GM19023 (cell line): ENCODE results near the gene MATN1.

ENCODE experiments used
- ATAC-seq: cut with Tn5 transposase; IDR thresholded peaks from one replicate; pipeline ENCODE4 v1.9.1; 2021; ENCODE audit warnings: mild to moderate bottlenecking, moderate library complexity; ENCODE audit not compliant: unreplicated experiment

Gene MATN1

GRCh38 chr1:30684881-30685795 lies 38.2 kb downstream of the MATN1 start:
- no peak for ATAC-seq

GRCh38 chr1:30684259-30684658 lies 39.1 kb downstream of the MATN1 start:
- no peak for ATAC-seq

GRCh38 chr1:30683699-30684098 lies 39.7 kb downstream of the MATN1 start:
- ATAC-seq = no peak

- ATAC-seq = no peak
Measured at GRCh38 chr1:30682396-30683275, 40.7 kb downstream of the MATN1 start.

GRCh38 chr1:30681782-30682181 lies 41.6 kb downstream of the MATN1 start:
- no peak for ATAC-seq

- ATAC-seq = no peak
Measured at GRCh38 chr1:30680879-30681278, 42.5 kb downstream of the MATN1 start.

- ATAC-seq = no peak
Measured at GRCh38 chr1:30680429-30680828, 43.0 kb downstream of the MATN1 start.

GRCh38 chr1:30679976-30680305 lies 43.4 kb downstream of the MATN1 start:
- no peak for ATAC-seq

GRCh38 chr1:30679201-30679975 lies 44.0 kb downstream of the MATN1 start:
- ATAC-seq = no peak

- ATAC-seq = no peak
Measured at GRCh38 chr1:30678209-30678608, 45.2 kb downstream of the MATN1 start.

- ATAC-seq = no peak
Measured at GRCh38 chr1:30677471-30677870, 45.9 kb downstream of the MATN1 start.

- no peak for ATAC-seq
Measured at GRCh38 chr1:30675761-30676160, 47.6 kb downstream of the MATN1 start.

GRCh38 chr1:30675289-30675688 lies 48.1 kb downstream of the MATN1 start:
- no peak for ATAC-seq

GRCh38 chr1:30673395-30673794 lies 50.0 kb downstream of the MATN1 start:
- no peak for ATAC-seq

GRCh38 chr1:30672661-30673060 lies 50.7 kb downstream of the MATN1 start:
- no peak for ATAC-seq

- no peak for ATAC-seq
Measured at GRCh38 chr1:30670240-30671060, 52.9 kb downstream of the MATN1 start.

GRCh38 chr1:30668546-30669327 lies 54.6 kb downstream of the MATN1 start:
- ATAC-seq = no peak

GRCh38 chr1:30668024-30668423 lies 55.4 kb downstream of the MATN1 start:
- no peak for ATAC-seq

- no peak for ATAC-seq
Measured at GRCh38 chr1:30666756-30667273, 56.6 kb downstream of the MATN1 start.
